Measurements from ENCODE around the gene HES4.

DNA sequence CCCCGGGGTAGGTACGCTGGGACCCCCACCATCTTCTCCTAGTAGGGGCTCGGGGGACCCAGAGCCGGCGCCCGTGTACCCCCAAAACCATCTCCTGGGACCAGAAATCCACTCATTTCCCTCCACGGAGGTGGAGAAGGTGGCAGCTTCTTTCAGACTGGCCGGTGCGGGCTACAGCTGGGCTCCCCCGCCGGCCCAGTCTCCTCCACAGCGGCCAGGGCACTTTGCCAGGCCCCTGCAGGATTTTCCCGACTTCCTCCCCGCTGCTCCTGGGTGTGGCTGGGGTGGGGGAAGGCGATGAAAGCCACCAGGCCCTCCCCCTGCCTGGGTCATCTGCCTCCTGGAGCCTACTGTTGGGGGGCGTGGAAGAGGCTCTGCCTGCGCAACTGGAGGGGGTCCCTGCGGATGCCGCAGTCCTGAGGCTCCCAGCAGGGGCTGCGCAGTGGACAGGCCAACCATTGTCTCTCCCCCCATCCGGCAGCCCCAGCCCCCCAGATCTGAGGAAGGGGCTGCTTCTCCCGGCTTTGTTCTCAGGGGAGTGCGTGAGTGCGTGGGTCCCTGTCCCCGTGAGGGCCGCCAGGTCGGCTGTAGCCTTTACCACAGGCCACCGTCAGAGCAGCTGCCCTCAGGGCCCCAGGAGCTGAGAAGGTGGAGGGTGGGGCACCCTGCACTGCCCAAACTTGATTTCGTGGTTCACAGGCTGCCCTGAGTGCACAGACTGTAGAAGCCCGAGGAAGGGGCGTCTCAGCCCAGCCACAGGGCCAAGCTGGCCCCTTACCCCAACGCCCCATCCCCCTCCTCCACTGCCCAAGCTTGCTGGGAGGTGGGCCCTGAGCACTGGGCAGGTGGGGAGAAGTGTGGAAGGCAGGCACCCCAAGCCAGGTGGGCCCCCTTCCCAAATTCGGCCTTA lies 21.4 kb upstream of the HES4 start:
- TF ChIP-seq, protein P1, sequence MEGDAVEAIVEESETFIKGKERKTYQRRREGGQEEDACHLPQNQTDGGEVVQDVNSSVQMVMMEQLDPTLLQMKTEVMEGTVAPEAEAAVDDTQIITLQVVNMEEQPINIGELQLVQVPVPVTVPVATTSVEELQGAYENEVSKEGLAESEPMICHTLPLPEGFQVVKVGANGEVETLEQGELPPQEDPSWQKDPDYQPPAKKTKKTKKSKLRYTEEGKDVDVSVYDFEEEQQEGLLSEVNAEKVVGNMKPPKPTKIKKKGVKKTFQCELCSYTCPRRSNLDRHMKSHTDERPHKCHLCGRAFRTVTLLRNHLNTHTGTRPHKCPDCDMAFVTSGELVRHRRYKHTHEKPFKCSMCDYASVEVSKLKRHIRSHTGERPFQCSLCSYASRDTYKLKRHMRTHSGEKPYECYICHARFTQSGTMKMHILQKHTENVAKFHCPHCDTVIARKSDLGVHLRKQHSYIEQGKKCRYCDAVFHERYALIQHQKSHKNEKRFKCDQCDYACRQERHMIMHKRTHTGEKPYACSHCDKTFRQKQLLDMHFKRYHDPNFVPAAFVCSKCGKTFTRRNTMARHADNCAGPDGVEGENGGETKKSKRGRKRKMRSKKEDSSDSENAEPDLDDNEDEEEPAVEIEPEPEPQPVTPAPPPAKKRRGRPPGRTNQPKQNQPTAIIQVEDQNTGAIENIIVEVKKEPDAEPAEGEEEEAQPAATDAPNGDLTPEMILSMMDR (conservative IDR thresholded peaks at IDR 0.05; ENCODE audit: low read length): no peak
- no peak for TF ChIP-seq EZH2phosphoT487 (IDR thresholded peaks at IDR 0.05; ENCODE audit: borderline replicate concordance)
